Esophagus (tissue), 2 donors: Measurements from ENCODE around the gene TXNDC11. TPM values are rescaled to one million over a fixed set of nuclear protein-coding genes. Genes with fewer than 3 reads are reported as not detected.

ENCODE experiments used
- H3K27ac ChIP-seq, 2 donors: one replicate each; pipeline ENCODE4 v1.5.1; 2013; ENCODE audit warnings: low read depth in 2 of 2, mild to moderate bottlenecking in 2 of 2, inconsistent platforms in 1 of 2, low read length in 1 of 2, moderate library complexity in 1 of 2
- H3K27me3 ChIP-seq, 2 donors: one replicate each; pipeline ENCODE4 v1.6.1; 2013; ENCODE audit warnings: low read length in 2 of 2, control low read depth in 1 of 2, mild to moderate bottlenecking in 1 of 2; ENCODE audit not compliant: insufficient read depth in 2 of 2, control insufficient read depth in 1 of 2
- H3K36me3 ChIP-seq, 2 donors: one replicate each; pipeline ENCODE4 v1.6.1; 2013; ENCODE audit warnings: low read length in 1 of 2; ENCODE audit not compliant: control insufficient read depth in 2 of 2, insufficient read depth in 2 of 2
- H3K4me1 ChIP-seq, 2 donors: one replicate each; pipeline ENCODE4 v1.6.1; 2013; ENCODE audit warnings: low read length in 1 of 2; ENCODE audit not compliant: control insufficient read depth in 2 of 2, insufficient read depth in 2 of 2
- H3K4me3 ChIP-seq, 2 donors: one replicate each; pipeline ENCODE4 v1.5.1; 2013; ENCODE audit warnings: low read length in 2 of 2, mild to moderate bottlenecking in 2 of 2, low read depth in 1 of 2, moderate library complexity in 1 of 2
- H3K9me3 ChIP-seq, 2 donors: one replicate each; pipeline ENCODE4 v1.6.1; 2013; ENCODE audit warnings: mild to moderate bottlenecking in 2 of 2, low read depth in 1 of 2, low read length in 1 of 2, moderate library complexity in 1 of 2; ENCODE audit not compliant: control insufficient read depth in 2 of 2, insufficient read depth in 1 of 2
- WGBS, 2 donors: extraction: QIAGEN DNeasy Blood & Tissue Kit; methylation state at CpG; one replicate each; pipeline ENCODE4 v1.1.7; 2013; 5-methylcytosine and 5-hydroxymethylcytosine counted together
- polyA plus RNA-seq, 2 donors: library from polyadenylated mRNA; stranded (reverse); fragments of 200-250 nt; gene quantifications; one replicate each; pipeline ENCODE4 v1.2.3, GENCODE V29; 2013
- donor health status: healthy with polysubstance abuse.
- donor health status: Bipolar disorder and iron deficiency.

Gene TXNDC11
- polyA plus RNA-seq, 2 donors = 21.8 to 24.5 TPM

DNA sequence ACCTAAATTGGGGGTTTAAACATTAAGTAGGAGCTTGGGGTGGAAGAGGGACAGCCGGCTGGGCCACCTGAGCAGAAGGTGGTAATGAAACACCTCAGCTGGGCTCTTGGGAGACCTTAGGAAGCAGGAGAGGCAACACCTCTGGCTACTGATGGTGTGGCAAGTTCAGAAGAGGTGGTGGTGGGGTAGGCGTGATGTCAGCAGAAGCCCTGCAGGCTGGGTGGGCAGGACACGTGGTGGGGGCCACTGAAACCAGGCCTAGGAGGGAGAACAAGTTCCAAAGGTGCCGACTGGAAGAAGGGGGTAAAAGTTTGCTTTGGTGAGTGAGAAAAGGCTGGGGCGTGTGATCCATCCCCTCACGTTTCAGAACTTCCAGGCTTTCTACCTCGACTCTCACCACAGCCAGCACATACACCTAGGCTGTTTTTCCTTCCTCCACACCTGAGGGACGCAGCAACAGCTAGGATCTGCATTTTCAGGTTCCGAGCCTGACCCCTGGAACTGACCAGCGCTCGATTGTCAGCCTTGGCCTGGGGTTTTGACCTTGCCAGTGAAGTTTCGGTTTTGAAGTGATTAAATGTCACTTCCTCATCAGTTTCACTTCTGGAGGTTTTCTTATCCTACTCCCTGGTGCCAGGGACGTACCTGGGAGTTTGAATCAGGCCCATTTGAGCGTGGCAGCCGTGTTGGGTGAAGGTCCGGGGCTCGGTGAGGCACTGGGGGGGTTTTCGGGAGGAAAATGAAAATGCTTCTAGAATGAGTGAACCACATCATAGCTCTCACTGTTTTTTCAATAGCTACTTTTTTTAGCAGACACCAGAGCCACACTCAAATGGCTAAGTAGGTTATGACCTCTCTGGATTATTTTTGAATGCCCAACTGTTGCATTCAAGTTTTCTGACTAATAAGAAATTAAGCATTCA is 64.4 kb downstream of the TXNDC11 start:
- Histone ChIP-seq H3K27ac (peak overlapping the region; percentile 74 to 75), H3K9me3 (no peaks in the 10 kb centered on the region), H3K27me3 (no peaks in the 10 kb centered on the region), H3K36me3 (peaks cover 3 to 35% of the 10 kb centered on the region in 2 donors), H3K4me1 (peaks cover 7 to 43% of the 10 kb centered on the region in 2 donors), H3K4me3 (no peak overlapping the region)
- WGBS, 2 donors = 52 to 59% methylated on average over 18 of the region's 18 CpGs

DNA sequence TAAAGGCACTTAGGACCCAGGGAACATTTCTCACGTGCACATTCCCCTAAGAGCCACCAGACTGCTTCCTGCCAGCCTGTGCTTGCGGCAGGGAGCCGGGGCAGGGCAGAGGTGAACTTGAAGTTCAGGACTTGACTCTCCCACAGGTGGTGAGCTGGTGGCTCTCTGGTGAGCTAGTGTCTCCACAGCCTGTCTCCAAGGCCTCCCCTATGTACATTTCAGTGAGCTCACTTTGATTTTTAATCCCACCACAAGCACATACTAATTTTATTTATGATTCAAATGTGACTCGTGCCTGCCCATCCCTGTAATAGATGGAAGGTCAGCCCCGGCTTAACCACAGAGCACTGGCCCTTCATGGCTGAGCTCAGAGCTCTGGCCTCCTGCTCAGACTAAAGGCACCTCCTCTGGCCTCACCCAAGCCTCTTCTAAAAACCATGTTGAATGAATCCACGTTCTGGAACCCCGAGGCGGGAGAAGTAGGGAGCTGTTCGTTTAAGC is 65.2 kb downstream of the TXNDC11 start:
- peaks cover 3 to 33% of the 10 kb centered on the region in 2 donors for H3K36me3 ChIP-seq
- H3K4me1 ChIP-seq = peaks cover 9 to 51% of the 10 kb centered on the region in 2 donors
- peak overlapping the region; percentile 74 to 75 for H3K27ac ChIP-seq
- H3K4me3 ChIP-seq = no peak overlapping the region
- H3K9me3 ChIP-seq = no peaks in the 10 kb centered on the region
- no peaks in the 10 kb centered on the region for H3K27me3 ChIP-seq
- 39 to 54% methylated on average over 9 of the region's 9 CpGs for WGBS, 2 donors

DNA sequence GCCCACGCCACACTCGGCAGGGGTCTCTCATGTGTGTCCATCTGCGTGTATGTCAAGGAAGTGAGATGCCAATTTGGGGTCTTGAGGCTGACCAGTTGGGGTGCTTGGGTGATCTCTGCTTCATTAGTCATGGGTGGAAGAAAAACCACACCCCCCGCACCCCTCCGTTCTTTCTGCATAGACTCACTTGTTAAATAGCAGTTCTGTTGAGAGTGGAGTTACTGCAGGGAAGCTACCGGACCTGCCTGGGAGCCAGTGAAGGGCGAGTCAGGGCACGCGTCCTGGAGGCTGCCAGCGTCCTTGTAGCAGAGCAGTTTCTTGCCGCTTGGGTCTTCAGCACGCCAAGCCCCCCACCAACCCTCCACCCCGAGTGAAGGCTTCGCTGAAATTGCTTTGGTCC is 65.9 kb downstream of the TXNDC11 start:
- peaks cover 3 to 30% of the 10 kb centered on the region in 2 donors for H3K36me3 ChIP-seq

DNA sequence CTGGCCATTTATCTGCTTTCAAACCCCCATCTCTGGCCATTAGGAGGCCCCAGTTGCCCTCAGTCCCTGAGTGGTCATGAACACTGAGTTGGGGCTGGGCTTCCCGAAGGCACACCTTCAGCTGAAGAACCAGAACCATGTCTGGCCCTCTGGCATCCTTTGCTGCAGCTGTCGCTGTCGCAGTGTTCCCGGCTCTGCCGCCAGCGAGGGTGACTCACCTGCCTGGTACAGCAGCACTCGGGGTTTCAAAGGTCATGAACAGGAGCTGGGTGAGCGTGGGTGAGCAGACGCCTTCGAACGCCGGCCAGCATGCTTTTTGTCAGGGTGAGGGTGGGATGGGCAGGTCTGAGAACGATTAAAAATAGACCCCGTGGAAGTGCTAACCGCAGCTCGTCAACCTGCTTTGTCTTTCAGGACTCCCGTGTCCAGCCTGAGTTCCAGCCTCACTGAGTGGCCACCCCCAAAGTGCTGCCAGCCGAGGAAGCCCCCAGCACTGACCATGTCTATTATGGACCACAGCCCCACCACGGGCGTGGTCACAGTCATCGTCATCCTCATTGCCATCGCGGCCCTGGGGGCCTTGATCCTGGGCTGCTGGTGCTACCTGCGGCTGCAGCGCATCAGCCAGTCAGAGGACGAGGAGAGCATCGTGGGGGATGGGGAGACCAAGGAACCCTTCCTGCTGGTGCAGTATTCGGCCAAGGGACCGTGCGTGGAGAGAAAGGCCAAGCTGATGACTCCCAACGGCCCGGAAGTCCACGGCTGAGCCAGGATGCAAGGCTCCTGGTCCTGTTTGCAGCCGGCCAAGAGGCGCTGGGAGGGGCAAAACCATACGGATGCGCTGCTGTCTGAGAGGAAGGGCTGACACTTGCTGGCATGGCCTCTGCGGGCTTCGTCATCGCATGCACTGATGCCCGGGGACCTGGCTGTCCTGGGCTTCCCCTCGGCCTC is 66.8 kb downstream of the TXNDC11 start:
- no peaks in the 10 kb centered on the region for H3K9me3 ChIP-seq
- 57 to 58% methylated on average over 42 of the region's 42 CpGs for WGBS, 2 donors
- H3K27ac ChIP-seq = peak overlapping the region; percentile 74 to 75
- no peaks in the 10 kb centered on the region for H3K27me3 ChIP-seq
- H3K36me3 ChIP-seq = peaks cover 3 to 30% of the 10 kb centered on the region in 2 donors
- H3K4me1 ChIP-seq = peaks cover 7 to 61% of the 10 kb centered on the region in 2 donors
- H3K4me3 ChIP-seq = no peak overlapping the region

More for the DNA sequence above, 65.9 kb downstream of the TXNDC11 start:
- 52 to 72% methylated on average over 14 of the region's 14 CpGs for WGBS, 2 donors
- Histone ChIP-seq H3K4me1 (peaks cover 7 to 57% of the 10 kb centered on the region in 2 donors), H3K4me3 (peak overlapping the region in 1 of 2 donors; percentile 7), H3K9me3 (no peaks in the 10 kb centered on the region), H3K27ac (peak overlapping the region; percentile 74 to 75), H3K27me3 (no peaks in the 10 kb centered on the region)

DNA sequence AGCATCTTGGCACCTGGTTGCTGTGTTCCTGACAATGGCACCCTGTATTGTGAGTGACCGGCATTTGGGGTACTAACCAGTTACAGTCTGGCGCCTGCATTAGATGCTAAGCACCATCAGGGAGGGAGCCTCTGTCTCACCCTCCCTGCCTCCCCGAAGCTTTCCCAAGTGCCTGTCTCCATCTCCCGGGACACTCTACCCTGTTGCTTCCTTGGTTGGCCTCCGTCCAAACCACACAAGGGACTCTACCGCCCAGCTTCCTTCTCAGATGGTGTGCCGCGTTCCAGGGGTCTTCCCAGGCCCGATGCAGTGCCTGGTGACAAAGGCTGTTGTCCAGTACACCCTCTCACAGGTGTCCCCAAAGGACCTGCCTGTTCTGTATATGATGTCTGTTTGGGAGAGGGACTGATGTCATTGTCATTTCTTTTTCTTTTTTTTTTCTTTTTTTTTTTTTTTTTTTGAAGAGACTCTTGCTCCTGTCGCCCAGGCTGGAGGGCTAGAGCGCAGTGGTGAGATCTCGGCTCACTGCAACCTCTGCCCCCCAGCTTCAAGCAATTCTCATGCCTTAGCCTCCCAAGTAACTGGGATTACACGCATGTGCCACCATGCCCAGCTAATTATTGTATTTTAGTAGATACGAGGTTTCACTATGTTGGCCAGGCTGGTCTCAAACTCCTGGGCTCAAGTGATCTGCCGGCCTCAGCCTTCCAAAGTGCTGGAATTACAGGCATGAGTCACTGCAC is 67.7 kb downstream of the TXNDC11 start:
- Histone ChIP-seq H3K27ac (peak overlapping the region in 1 of 2 donors; percentile 53), H3K27me3 (no peaks in the 10 kb centered on the region), H3K36me3 (peaks cover 3 to 27% of the 10 kb centered on the region in 2 donors), H3K4me1 (peaks cover 10 to 70% of the 10 kb centered on the region in 2 donors), H3K4me3 (no peak overlapping the region), H3K9me3 (no peaks in the 10 kb centered on the region)
- 40 to 53% methylated on average over 15 of the region's 15 CpGs for WGBS, 2 donors

DNA sequence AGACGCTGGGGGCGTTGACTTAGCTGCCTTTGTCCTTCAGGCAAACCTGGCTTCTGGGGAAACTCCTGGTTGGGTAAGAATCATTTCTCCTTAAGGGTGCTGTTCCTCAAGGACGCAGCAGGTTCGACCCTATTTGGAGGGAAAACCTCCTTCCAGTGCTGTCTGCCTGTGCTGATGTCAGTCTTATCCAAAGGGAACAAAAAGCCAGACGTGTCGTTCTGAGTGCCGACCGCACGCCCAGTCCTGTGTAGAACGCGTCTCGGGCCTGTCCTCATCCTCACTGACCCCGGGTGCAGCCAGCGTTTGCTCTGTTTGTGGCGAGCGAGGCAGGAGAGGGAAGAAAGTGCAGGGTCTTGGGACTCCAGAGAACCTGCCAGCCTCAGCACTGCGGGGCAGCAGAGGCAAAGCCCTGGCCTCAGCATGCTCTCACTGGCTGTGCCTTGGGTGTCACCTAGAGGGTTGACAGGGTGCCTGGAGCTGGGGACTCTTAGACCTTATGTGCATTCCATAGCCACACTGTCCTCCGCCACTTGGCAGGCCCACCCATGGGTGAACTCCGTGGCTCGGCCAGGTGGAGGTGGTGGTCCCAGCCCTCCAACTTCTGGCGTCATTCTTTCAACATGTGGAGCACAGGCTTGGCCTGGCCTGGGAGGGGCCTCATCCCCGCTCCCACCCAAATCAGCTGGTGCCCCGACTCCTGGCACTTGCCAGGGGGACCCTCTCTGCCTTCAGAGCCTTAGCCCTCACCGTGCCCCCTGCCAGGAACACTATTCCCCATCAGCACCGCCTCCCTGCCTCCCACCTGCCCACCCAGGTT is 68.4 kb downstream of the TXNDC11 start:
- H3K9me3 ChIP-seq = no peaks in the 10 kb centered on the region
- H3K4me1 ChIP-seq = peaks cover 10 to 75% of the 10 kb centered on the region in 2 donors
- no peaks in the 10 kb centered on the region for H3K27me3 ChIP-seq
- peak overlapping the region in 1 of 2 donors; percentile 53 for H3K27ac ChIP-seq
- WGBS, 2 donors = 68 to 78% methylated on average over 25 of the region's 25 CpGs
- no peak overlapping the region for H3K4me3 ChIP-seq
- H3K36me3 ChIP-seq = peaks cover 3 to 20% of the 10 kb centered on the region in 2 donors

DNA sequence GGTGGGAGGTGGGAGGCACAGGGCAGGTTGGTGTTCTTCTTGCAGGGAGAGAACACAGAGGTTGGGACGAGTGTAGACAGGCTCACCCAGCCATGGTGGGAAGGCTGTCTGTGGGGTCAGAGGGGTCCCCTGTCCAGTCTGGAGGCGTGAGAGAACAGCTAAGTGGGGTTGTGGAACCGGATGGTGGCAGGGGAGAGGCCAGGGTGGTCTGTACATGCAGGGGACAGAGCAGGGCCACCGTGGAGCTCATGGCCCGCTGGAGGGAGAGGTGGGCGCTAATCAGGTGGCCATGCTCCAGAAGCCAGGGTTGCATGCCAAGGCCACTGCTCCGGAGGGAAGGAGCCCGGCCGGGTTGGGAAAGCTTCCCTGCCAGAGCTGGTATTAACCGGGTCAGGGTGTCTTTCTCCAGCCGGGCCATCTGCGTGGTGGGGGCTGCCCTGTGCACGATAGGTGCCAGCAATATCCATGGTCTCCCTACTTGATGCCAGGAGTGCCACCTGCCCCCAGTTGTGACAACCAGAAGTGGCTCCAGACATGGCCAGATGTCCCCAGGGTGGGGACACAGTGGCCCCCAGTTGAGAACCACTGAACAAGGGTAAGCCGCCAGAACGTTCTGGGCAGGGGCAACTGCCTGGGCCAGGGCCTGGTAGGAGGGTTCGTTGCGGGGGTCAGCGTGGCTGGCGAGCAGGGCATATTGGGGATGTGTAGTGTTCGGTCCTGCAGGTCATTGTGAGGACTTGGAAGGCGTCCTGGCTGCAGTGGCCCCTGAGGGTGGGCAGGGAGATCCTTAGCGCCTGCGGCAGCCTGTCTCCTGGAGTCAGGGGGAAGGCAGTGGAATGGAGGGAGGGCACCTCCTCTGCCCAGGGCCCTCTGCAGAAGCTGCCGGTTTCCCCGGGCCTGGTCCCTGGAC is 69.3 kb downstream of the TXNDC11 start:
- H3K9me3 ChIP-seq = no peaks in the 10 kb centered on the region
- no peak overlapping the region for H3K4me3 ChIP-seq
- no peaks in the 10 kb centered on the region for H3K27me3 ChIP-seq
- 58 to 62% methylated on average over 22 to 25 of the region's 25 CpGs for WGBS, 2 donors
- peaks cover 10 to 75% of the 10 kb centered on the region in 2 donors for H3K4me1 ChIP-seq
- peak overlapping the region in 1 of 2 donors; percentile 43 for H3K27ac ChIP-seq
- peaks cover 3 to 15% of the 10 kb centered on the region in 2 donors for H3K36me3 ChIP-seq
